ENCODE measurements around the gene OPN4.
A peak's percentile ranks its signal among the peaks of the same experiment; 100 is the strongest.

Gene OPN4

GRCh38 chr10:86663576-86664339 is 9.4 kb downstream of the OPN4 start:
- no peak for DNase-seq

GRCh38 chr10:86664341-86665217 is 10.2 kb downstream of the OPN4 start:
- DNase-seq = no peak

GRCh38 chr10:86665218-86665607 is 10.9 kb downstream of the OPN4 start:
- no peak for DNase-seq

- DNase-seq = no peak
Measured at GRCh38 chr10:86665868-86666267, 11.5 kb downstream of the OPN4 start.

- no peak for DNase-seq
Measured at GRCh38 chr10:86666538-86666937, 12.2 kb downstream of the OPN4 start.

GRCh38 chr10:86667421-86668181 is 13.3 kb downstream of the OPN4 start:
- DNase-seq = no peak

- DNase-seq = peak; percentile 51
Measured at GRCh38 chr10:86668297-86669165, 14.2 kb downstream of the OPN4 start, which contains the start of gene LDB3. LDB3 (plus strand) TSS chr10:86668511; CDS start chr10:86668692, 181 bp downstream.

- DNase-seq = no peak
Measured at GRCh38 chr10:86670290-86670811, 16.0 kb downstream of the OPN4 start.

GRCh38 chr10:86670876-86671275 is 16.5 kb downstream of the OPN4 start:
- no peak for DNase-seq

- DNase-seq = no peak
Measured at GRCh38 chr10:86671419-86671818, 17.1 kb downstream of the OPN4 start.

- DNase-seq = no peak
Measured at GRCh38 chr10:86671985-86672710, 17.8 kb downstream of the OPN4 start.

- DNase-seq = no peak
Measured at GRCh38 chr10:86673216-86673826, 19.0 kb downstream of the OPN4 start.

- DNase-seq = no peak
Measured at GRCh38 chr10:86673827-86674581, 19.7 kb downstream of the OPN4 start.

GRCh38 chr10:86674912-86675311 is 20.6 kb downstream of the OPN4 start:
- DNase-seq = no peak

GRCh38 chr10:86677374-86677773 is 23.0 kb downstream of the OPN4 start:
- DNase-seq = no peak

GRCh38 chr10:86678999-86679792 is 24.8 kb downstream of the OPN4 start:
- no peak for DNase-seq

GRCh38 chr10:86681047-86681446 is 26.7 kb downstream of the OPN4 start:
- DNase-seq = no peak

- no peak for DNase-seq
Measured at GRCh38 chr10:86681722-86682386, 27.5 kb downstream of the OPN4 start.

GRCh38 chr10:86682675-86683074 is 28.3 kb downstream of the OPN4 start:
- DNase-seq = no peak
